Activated naive CD8-positive, alpha-beta T cell treated with anti-CD3 and anti-CD28 coated beads, Interleukin-2, amount 50 U/mL, for 16 hours (primary cell): Measurements from ENCODE around the gene MMS19.
"Not testable (repeated sequence)": the region's sequence is repeated elsewhere in the genome, so short reads cannot be mapped to it uniquely, and the experiment has no call there.

Experiments used
- DNase-seq: peaks from one replicate; pipeline ENCODE4 v3.0.0-alpha.2; 2020; ENCODE audit warnings: low read depth, low spot score

The MMS19 gene

DNA sequence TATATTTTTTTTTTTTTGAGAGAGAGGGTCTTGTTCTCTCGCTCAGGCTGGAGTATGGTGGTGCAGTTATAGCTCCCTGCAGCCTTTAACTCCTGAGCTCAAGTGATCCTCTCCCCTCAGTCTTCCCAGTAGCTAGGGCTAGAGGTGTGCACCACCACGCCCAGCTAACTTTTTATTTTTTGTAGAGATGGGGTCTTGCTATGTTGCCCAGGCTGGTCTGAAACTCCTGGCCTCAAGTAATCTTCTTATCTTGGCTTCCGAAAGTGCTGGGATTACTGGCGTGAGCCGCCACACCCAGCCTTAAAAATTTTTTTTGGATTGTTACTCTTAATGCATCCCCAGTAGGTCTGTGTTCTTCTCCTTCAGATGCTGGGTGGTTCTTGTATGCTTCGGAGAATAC, 4.7 kb upstream of the MMS19 start:
- DNase-seq: no peak

DNA sequence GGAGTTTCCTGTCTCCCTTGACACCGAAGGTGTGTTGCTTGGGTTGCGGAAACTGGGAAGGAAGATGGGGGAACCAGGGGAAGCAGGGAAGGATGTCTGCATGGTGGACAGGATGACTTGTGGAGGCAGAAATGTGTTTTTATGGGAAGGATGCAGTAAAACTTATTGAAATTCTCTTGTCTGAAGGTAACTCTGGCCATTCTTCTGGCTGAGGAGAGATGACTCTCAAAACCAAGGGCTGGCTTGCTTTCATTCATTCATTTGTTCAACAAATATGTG, 2.0 kb upstream of the MMS19 start:
- DNase-seq: no peak

DNA sequence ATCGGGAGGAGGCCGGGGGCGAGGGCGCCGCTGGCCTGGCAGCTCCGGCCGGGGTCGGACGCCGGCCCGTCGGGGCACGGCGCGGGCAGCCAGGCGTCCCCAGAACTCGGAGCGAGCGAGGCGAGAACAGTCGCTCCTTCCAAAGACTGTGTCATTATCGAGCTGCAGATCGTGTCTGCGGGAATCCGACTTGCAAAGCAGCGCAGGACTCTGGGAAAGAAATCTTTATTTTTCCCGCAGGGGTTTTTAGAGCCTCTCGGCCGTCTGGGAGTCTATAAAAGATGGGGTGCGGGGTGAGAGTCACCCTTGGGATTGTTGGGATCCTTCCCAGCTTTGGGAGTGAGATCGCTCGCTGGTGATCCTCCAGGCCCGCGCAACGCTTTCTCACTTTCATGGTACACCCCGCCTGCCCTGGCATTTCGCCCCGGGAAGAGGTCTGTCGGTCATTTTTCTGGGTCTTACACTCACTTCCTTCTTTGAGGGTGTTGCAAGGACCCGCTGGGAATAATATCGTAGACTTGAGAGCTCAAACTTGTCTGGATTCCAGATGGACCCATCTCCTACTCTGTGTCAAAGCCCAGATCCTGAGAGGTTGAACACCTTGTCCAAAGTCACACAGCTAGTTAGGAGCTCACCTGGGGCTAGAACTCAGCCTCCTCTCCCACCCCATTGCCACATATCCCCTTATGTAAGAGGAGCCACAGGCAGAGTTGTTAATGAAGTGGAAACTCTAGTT, 1.5 kb upstream of the MMS19 start:
- no peak for DNase-seq

DNA sequence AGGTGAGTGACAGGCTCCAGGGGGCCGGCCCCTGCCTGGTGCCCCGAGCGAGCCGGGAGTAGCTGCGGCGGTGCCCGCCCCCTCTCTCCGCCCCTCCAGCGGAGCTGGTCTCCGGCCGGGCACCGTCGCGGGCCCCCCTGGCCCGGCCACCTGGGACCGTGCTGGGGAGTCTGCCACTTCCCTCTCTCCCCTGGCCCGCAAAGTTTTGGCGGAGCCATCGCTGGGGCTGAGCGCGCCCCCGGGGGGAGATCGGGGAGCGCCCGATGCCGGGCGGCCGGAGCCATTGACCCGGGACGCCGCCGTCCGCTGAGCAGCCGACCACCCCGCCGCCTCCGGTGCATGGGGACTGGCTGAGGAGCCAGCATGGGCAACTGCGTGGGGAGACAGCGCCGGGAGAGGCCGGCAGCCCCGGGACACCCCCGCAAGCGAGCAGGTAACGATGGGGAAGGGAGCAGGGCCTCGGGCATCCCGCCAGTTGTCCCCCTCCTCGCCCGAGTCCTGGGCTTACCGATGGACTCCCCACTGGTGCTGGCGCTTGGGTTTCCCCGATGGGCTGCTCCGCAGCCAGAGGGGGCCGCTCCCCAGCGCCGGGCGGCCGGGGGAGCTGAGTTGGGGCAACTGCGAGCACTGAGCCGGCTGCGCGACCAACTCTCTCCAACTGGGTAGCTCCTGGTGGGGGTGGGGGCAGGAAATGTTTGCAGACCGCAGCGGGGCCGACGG, 779 bp upstream of the MMS19 start, which contains the start of gene UBTD1:
TSS of gene UBTD1 (plus strand) at position 84 of the 720 bp plus-strand sequence. CDS start at position 364, 280 bp downstream.
- no peak for DNase-seq

DNA sequence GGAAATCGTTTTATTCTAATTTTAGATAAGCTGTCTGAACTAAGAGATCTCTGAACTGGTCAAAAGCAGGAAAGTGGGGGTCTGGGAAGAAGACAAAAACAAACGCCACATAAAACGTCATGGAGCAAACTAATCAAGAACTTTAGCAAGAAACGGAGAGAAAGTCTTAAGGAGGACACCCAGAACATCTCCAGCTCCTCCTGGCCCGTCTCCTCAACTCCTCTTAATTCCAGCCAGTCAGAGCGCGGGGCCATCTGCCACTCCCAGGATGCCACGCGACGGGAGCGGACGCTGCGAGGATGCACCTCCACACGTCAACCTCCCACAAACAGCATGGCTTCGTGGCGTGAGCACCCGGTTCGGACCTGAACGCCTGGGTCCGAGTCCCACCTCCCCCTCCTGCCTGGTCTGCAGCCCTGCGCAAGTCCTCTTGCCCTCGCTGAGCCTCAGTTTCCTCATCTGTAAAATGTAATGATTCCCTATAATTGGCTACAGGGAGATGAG, 598 bp downstream of the MMS19 start:
- DNase-seq: peak; percentile 47

DNA sequence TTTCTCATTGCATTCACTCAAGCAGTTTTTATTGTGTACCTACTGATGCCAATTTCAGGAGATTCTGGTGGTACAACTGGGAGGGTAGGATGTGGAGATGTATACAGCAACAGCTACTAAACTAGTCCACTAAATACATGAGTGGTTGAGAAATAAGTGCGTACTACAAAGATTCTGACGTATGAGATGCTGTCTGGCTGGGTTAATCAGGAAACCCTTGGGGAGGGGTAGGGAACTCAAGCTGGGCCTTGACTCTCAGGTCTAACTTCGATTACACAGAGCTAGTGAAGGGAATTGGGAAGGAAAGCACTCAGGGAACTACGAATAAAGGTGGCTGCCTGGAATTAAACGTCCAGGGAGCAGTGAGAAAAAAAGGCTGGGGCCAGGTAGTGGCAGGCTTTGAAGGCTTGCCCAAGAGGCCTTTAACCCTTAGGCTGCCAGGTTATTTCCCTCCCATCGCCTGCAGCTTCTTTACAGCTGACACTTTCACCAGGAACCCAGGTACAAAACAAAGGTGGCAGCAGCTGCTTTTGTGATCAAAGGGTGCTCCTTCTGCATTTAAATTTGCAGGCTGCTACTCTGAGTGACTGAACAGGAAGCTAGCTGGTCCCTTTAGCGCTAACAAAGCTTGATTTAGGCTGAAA, 3.2 kb downstream of the MMS19 start:
- no peak for DNase-seq

DNA sequence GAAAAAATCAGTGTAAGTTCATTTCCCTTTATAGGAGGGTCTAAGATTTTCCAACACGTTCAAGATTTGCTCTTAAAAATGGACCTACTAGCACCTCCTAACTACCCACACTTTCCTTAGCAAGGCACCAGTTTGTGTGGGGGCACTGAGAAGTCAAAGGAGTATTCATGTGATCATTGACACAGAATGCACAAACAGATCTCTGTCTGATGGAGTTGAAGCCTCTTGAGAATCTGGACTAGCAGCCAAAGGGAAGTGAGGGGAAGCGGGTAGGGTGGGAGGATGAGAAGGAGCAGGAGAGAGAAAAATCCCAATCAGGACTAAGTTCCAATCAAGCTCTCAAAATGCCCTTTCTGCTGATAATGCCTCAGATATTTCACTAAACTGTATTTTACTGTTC, 4.1 kb downstream of the MMS19 start:
- DNase-seq: no peak

DNA sequence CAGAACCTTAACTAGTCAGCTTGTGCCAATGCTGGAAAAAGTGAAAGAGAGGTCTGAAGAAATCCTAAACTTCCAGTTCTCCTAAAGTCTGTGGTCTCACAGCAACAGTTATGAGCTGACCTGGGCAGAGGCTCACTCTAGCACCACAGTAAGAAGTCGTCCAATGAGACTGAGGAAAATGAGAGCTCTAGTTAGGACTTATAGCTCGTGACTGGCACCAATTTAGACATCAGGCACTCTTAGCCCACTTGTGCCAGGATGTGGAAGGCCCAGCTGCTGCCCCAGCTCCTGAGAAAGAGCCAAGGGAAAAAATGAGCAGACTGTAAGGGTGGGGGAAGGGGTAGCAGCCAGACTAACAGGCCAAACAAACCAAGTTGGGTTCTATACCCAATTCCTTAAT, 7.6 kb downstream of the MMS19 start:
- no peak for DNase-seq

DNA sequence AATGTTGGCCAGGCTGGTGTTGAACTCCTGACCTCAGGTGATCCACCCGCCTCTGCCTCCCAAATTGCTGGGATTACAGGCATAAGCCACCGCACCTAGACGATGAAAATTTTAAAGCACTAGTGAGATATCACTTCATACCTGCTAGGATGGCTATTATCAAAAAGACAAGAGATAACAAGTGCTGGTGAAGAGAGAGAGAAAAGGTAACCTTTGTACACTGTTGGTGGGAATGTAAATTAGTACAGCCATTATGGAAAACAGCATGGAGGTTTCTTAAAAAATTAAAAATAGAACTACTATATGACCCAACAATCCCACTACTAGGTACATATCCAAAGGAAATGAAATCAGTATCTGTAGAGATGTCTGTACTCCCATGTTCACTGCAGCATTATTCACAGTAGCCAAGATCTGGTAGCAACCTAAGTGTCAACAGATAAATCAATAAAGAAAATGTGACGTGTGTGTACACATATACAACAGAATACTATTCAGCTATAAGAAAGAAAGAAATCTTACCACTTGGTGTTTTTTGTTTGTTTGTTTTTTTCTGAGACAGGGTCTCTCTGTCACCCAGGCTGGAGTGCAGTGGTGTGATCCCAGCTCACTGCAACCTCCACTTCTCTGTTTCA, 12.5 kb downstream of the MMS19 start:
- no peak for DNase-seq

DNA sequence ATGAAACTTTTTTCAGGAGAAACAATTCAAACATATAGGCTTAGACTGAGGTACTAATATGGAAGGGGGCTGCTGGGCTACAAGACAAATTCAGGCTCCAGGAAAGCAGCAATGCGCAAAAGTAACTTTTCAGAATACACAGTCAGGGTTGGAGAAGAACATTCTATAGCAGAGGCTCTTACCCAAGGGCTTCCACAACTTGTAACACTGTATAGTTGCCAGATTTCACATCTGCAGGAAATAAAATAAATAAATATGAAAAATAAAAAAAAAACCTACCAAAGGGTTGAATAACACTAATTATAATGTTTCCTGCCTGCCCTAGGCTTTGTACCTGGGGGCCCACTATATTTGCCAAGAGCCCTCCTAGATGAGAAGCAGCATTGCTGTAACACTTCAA, 14.3 kb downstream of the MMS19 start:
- DNase-seq: no peak

DNA sequence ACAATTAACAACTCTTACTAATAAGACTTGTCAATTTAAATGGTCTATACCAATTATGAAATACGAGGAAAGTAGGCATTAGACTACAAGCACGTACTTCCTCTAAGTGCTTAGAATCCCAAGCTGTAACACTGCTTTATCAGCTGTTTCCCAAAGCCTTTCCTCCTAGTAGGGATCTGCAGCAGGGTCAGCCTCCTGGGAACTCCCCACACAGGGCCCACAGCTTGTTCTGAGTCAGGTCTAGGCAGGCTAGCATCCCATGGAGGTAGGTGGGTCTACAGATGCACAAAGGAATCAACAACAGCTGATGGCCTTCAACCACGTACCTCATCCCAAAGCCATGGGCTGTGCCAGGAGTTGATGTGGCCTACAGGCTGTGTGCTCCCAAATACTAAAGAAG, 14.7 kb downstream of the MMS19 start:
- DNase-seq: no peak

DNA sequence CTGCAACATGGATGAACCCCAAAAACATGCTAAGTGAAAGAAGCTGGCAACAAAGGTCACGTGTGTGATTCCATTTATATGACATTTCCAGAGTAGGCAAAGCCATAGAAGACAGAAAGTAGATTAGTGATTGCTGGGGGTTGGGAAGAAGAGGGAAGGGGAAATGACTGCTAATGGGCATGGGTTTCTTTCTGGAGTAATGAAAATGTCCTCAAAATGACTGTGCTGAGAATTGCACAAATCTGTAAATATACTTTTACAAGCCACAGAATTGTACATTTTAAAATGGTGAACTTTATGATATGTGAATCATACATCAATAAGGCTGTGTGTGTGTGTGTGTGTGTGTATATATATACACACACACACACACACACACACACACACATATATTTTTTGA, 15.8 kb downstream of the MMS19 start:
- no peak for DNase-seq

DNA sequence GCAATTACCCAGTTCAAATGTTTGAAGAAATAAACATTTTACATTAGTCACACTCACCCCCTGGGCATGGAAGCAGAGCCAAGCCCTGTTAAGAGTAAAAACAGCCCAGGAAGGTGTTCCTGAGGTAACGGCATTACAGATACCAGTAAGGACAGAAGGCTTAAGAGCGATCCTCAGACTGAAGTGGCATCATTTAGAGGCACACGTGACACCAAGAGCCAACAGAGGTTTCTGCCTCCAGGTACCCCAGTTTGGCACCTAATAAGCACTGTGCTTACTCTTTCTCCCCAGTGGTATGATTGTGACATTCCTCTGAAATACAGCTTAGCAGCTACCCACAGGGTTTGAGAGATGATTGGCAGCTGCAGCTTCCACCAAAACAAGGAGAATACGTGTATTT, 17.2 kb downstream of the MMS19 start:
- no peak for DNase-seq

DNA sequence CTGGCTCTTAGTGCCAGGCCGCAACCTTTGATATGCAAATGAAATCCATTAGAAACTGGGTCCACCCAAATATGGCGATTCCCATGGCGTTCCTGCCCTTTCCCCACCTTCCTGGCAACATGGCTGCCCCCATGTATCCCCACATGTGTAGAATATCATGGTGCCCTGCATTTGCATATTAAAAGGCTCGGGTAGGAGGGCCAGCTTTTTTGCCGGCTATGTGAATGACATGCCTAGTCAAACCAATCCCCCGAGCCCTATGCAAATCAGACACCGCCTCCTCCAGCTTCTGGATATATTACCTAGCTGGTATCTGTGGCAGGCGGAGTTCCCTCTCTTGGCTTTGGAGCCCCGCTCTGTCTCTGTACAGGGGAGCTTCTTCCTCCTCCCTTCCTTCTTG, 18.3 kb downstream of the MMS19 start:
- no peak for DNase-seq

DNA sequence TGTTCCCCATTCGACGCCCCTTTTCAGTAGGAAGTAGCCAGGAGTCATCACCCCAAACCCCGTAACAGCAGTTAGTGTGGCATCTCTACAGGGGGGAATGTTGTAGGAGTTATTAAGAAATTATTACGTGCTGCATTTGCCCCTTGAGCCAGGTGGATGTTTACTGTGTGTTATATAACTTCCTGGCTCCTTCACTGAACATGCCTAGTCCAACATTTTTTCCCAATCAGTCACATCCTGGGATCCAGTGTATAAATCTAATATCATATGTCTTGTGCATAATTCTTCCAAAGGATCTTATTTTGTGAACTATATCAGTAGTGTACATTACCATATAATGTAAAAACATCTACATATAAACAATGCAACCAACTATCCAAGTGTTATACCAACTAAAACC, 18.8 kb downstream of the MMS19 start:
- not testable (repeated sequence) for DNase-seq

DNA sequence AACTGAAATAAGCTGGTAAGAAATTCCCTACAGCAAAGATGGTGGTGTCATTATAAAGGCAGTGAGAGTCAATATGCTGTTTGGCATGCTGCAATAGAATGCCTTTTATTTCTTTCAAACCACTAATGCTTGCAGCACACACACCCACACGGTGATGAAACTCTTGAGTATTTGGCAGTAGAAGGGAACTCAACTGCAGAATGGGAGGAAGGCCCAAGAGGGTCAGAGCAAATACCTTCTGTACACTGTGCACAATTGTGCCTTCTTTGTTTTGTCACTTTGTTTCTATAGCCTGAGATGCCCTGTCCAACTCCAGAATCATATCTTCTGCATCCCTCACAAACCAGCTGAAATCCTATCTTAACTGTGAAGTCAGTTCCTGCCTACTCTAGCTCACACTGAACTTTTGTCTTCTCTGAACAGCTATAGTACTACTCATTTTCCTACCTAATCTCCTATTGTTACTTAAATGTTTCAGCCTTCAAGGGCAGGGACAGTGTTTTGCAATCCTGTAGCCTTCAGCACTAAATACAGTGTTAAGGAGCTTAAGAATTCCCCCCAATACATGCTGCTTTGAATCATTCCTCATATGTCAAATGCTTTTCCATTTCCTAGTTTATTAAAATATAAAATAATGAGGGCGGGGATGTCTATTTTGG, 22.2 kb downstream of the MMS19 start:
- DNase-seq: no peak

DNA sequence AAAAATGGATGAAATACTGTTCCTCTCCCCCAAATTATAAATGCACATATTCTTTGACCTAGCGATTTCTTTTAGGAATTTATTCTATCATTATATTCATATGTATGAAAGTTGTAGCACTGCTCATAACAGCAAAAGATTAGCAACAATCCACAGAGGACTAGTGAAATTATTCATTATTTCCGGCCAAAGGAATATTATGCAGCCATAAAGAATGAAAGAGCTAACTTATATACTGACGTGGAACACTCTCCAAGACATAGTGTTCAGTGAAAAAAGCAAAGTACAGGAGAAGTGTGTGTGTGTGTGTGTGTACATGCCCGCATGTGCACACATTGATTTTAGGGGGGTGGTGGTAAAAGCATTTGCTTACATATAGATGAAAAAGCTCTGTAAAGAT, 23.3 kb downstream of the MMS19 start:
- no peak for DNase-seq

DNA sequence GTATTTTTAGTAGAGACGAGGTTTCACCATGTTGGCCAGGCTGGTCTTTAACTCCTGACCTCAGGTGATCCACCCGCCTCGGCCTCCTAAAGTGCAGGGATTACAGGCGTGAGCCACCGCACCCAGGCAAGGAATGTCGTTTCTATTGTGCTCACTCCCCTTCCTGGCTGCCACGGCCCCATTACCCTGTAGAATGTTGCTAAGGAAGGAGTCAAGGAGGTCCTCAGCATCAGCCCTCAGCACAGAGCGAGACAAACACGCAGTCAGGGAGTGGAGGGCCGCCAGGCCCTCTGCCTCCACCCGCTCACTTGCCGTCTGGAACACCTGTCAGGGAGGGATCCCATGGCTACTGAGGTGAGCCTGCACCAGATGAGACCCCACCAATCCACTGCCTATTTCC, 29.4 kb downstream of the MMS19 start:
- not testable (repeated sequence) for DNase-seq

DNA sequence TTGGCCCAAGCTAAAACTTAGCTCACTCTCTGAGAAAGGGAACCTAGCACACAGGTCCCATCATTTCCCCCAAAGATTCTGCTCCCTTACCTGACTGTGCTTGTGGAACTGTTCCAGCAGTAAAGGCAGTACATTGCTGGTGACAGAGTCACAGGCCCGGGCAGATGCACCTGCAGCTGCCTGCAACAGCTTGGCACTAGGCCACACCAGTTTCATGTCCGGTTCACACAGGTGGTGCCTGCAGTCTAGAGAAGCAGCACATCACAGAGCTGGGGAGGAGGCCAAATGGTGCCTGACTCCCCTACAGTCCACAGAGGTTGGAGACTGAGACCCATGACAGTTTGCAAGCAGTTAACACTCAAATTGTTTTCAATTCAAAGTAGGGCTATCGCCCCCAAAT, 30.1 kb downstream of the MMS19 start:
- no peak for DNase-seq

DNA sequence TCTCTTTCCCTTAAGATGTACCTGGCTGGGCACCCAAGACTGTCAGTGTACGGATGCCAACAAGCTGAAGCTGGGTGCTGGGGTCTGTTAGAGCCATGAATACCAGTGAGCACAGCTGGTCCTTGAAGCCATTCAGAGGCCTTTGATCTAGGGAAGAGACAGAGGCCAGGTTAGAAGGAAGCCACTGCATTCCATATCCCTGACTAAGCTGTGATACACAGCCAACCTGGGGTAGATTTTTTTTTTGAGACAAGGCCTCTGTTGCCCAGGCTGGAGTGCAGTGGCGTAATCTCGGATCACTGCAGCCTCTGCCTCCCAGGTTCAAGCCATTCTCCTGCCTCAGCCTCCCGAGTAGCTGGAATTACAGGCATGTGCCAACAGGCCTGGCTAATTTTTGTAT, 31.5 kb downstream of the MMS19 start:
- no peak for DNase-seq

DNA sequence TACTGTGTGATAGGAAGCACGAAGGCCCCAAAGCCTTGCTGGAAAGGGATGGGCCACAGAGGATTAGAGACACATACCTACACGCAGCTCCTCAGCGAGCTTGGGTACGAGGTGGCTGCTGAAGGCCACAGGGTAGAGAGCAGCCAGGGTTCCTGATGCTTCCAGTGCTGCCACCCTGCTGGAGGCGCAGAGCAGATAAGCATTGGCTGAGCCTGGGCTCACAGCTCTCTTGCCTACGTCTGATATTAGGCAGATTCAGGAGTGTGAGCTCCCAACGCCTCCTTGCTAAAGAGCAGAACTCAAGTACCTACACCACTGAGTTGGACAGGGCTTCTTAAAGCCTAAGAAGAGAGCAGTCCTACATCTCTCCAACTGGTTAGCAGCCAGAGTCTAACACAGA, 32.2 kb downstream of the MMS19 start:
- DNase-seq: no peak

DNA sequence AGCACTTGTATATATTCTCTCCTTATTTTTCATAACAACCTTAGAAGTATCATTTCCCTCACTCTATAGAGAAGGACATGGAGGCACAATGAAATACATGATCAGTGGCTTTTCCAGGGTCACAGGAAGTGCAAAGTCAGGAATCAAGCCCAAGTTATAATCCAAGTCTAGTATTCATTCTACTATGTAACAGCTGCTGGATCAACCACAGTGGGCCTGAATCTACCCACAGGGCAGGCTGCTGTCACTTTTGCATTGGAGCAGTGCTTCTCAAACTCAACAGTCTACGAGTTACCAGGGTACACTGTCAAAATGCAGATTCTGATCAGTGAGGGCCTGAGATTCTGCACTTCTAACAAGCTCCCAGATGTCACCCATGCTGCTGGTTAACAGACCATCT, 34.0 kb downstream of the MMS19 start:
- DNase-seq: no peak
